ENCODE data around the gene B3GAT2. TPM values are rescaled to one million over a fixed set of nuclear protein-coding genes. Genes with fewer than 3 reads are reported as not detected.

Gene B3GAT2
- total and polyA plus RNA-seq, 2 donors (not counting 1 experiment from before 2014, with no cell fraction given): not detected

DNA sequence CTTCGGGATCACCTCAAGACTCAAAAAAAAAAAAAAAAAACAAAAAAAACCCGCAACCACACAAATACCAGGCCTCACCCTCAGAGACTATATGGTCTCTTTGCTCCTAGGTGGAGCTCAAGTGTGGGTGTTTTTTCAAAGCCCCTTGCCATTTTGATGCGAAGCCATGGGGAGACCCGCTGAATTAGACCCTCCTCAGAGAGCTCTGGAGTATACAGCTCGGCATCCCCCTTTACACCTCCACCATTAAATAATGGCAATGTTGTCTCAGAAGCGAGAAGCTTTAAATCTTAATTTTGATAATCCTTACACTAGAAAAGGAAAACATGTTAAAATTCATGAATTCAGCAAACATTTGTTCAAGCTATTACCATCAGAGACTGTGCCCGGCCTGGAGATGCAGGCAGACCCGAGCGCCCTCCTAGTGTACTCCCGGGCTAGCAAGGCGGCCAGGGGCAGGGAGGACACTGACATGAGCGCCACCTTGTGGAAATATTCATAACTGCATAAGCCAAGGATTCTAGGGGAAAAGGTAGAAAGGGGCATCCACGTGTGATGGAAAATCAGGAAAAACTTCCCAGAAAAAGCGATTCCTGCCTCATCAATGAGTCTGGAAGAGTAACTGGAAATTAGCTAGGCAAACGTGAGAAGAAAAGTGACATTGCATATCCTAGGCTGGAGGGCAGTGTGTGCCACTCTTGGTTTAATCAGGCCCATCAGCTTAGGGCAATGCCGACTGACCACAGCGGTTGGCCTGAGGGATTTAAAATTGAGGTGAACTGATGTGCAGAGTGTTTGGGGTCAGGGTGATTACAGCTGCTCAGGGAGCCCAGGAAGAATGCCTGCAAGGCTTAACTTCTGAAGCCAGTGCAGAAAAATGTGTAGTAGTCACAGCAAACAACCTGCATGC lies 72.5 kb downstream of the B3GAT2 start:
- DNase-seq (ENCODE audit: low read depth in 2 of 2): peak; percentile 20 to 51

DNA sequence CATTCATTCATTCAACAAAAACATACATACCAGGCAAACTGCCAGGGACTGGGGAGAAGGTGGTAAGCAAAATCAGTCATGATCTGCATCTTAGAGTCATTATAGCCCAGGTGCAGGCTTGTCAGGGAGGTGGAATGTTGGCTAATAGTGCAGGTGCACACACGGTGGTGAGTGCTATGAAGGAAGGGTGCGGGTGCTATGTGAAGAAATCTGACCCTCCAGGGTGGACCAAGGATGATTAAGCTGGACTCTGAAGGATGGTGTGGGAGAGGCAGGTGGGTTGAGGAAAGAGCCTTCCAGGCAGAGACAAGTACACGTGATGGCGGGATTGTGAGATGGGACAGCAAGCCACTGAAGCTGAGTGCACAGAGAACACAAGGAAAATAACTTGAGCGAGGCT lies 77.4 kb downstream of the B3GAT2 start:
- Histone ChIP-seq H3K9ac (ENCODE audit: insufficient read depth, low read length) (no peak overlapping the region), H3K9me3 (ENCODE audit: control insufficient read depth, insufficient read depth, low read depth, low read length) (no peaks in the 10 kb centered on the region), H2AFZ (ENCODE audit: low read length) (no peak overlapping the region), H3K4me3 (replicated peaks in 1 of 4; ENCODE audit: control extremely low read depth in 1 of 4, insufficient read depth in 1 of 4, low read depth in 3 of 4, low read length in 4 of 4) (no peak overlapping the region), H3K79me2 (ENCODE audit: control insufficient read depth, insufficient read depth, low read length) (no peaks in the 10 kb centered on the region), H4K20me1 (ENCODE audit: control insufficient read depth, extremely low read depth, insufficient read depth, low read length) (no peaks in the 10 kb centered on the region), H3K27ac (ENCODE audit: insufficient read depth, low read length) (no peak overlapping the region), H3K4me2 (ENCODE audit: extremely low read depth, insufficient read depth, low read length) (no peak overlapping the region), H3K4me1 (ENCODE audit: control insufficient read depth, extremely low read depth, insufficient read depth, low read length) (no peaks in the 10 kb centered on the region), H3K27me3 (ENCODE audit: control insufficient read depth, insufficient read depth, low read length) (no peaks in the 10 kb centered on the region), H3K36me3 (ENCODE audit: control insufficient read depth, insufficient read depth, low read length) (no peaks in the 10 kb centered on the region)
- TF ChIP-seq, protein P1, sequence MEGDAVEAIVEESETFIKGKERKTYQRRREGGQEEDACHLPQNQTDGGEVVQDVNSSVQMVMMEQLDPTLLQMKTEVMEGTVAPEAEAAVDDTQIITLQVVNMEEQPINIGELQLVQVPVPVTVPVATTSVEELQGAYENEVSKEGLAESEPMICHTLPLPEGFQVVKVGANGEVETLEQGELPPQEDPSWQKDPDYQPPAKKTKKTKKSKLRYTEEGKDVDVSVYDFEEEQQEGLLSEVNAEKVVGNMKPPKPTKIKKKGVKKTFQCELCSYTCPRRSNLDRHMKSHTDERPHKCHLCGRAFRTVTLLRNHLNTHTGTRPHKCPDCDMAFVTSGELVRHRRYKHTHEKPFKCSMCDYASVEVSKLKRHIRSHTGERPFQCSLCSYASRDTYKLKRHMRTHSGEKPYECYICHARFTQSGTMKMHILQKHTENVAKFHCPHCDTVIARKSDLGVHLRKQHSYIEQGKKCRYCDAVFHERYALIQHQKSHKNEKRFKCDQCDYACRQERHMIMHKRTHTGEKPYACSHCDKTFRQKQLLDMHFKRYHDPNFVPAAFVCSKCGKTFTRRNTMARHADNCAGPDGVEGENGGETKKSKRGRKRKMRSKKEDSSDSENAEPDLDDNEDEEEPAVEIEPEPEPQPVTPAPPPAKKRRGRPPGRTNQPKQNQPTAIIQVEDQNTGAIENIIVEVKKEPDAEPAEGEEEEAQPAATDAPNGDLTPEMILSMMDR (conservative IDR thresholded peaks at IDR 0.05 in 1 of 2, IDR thresholded peaks at IDR 0.05 in 1 of 2; ENCODE audit: low read depth in 1 of 2, low read length in 2 of 2): no peak
- no peak for TF ChIP-seq EZH2 (IDR thresholded peaks at IDR 0.05; ENCODE audit: low read length, missing control alignments)
- no peak for DNase-seq (ENCODE audit: low read depth in 2 of 2)

More for the DNA sequence above, 72.5 kb downstream of the B3GAT2 start:
- Histone ChIP-seq H3K4me3 (replicated peaks in 1 of 4; ENCODE audit: control extremely low read depth in 1 of 4, insufficient read depth in 1 of 4, low read depth in 3 of 4, low read length in 4 of 4) (no peak overlapping the region), H3K4me1 (ENCODE audit: control insufficient read depth, extremely low read depth, insufficient read depth, low read length) (no peaks in the 10 kb centered on the region), H3K36me3 (ENCODE audit: control insufficient read depth, insufficient read depth, low read length) (no peaks in the 10 kb centered on the region), H3K79me2 (ENCODE audit: control insufficient read depth, insufficient read depth, low read length) (no peaks in the 10 kb centered on the region), H2AFZ (ENCODE audit: low read length) (no peak overlapping the region), H3K27ac (ENCODE audit: insufficient read depth, low read length) (no peak overlapping the region), H4K20me1 (ENCODE audit: control insufficient read depth, extremely low read depth, insufficient read depth, low read length) (no peaks in the 10 kb centered on the region), H3K9me3 (ENCODE audit: control insufficient read depth, insufficient read depth, low read depth, low read length) (no peaks in the 10 kb centered on the region), H3K27me3 (ENCODE audit: control insufficient read depth, insufficient read depth, low read length) (no peaks in the 10 kb centered on the region), H3K4me2 (ENCODE audit: extremely low read depth, insufficient read depth, low read length) (no peak overlapping the region), H3K9ac (ENCODE audit: insufficient read depth, low read length) (no peak overlapping the region)
- no peak for TF ChIP-seq EZH2 (IDR thresholded peaks at IDR 0.05; ENCODE audit: low read length, missing control alignments)
- TF ChIP-seq, protein P1 (conservative IDR thresholded peaks at IDR 0.05 in 1 of 2, IDR thresholded peaks at IDR 0.05 in 1 of 2; ENCODE audit: low read depth in 1 of 2, low read length in 2 of 2): peak; percentile 80 to 82

DNA sequence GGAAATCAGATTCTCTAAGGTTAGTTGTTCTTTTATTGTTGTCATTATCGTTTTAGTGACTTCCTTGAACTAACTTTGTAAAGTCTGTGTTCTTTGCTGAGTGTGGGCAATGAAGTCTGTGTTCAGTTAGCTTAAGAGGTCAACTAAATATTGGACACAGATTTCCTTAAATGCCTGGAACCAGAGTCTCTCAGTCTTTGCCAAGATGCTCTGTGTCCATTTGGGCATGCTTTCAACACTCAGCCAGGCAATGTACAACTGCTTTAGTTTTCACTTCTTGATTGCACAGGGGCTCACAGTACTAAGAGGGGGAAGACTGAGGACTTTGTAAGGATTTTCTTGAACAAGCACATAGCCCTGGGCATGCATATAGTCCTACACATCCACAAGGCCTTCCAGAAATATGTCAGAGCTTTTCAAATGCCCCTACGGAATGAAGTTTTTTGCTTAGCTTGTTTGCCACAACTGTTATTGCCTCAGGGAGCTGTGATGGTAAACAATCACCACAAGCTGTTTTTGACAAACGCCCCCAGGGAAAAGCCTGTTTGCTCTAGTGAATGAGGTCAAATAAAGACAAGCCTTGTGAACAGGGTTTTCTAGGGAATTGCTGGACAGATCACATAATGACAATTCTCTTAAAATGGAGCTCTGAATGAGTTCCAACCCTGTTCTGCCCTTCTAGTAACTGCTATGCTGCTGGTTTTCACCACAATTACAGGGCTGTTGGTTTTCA lies 82.5 kb downstream of the B3GAT2 start:
- no peak overlapping the region for H3K4me3 ChIP-seq (replicated peaks in 1 of 4; ENCODE audit: control extremely low read depth in 1 of 4, insufficient read depth in 1 of 4, low read depth in 3 of 4, low read length in 4 of 4)
- H3K4me2 ChIP-seq (ENCODE audit: extremely low read depth, insufficient read depth, low read length): no peak overlapping the region
- no peaks in the 10 kb centered on the region for H3K79me2 ChIP-seq (ENCODE audit: control insufficient read depth, insufficient read depth, low read length)
- no peaks in the 10 kb centered on the region for H4K20me1 ChIP-seq (ENCODE audit: control insufficient read depth, extremely low read depth, insufficient read depth, low read length)
- H2AFZ ChIP-seq (ENCODE audit: low read length): no peak overlapping the region
- no peaks in the 10 kb centered on the region for H3K4me1 ChIP-seq (ENCODE audit: control insufficient read depth, extremely low read depth, insufficient read depth, low read length)
- H3K9ac ChIP-seq (ENCODE audit: insufficient read depth, low read length): no peak overlapping the region
- H3K36me3 ChIP-seq (ENCODE audit: control insufficient read depth, insufficient read depth, low read length): no peaks in the 10 kb centered on the region
- no peak overlapping the region for H3K27ac ChIP-seq (ENCODE audit: insufficient read depth, low read length)
- TF ChIP-seq EZH2 (IDR thresholded peaks at IDR 0.05; ENCODE audit: low read length, missing control alignments): no peak
- TF ChIP-seq, protein P1 (conservative IDR thresholded peaks at IDR 0.05 in 1 of 2, IDR thresholded peaks at IDR 0.05 in 1 of 2; ENCODE audit: low read depth in 1 of 2, low read length in 2 of 2): no peak
- no peak for DNase-seq (ENCODE audit: low read depth in 2 of 2)
- H3K27me3 ChIP-seq (ENCODE audit: control insufficient read depth, insufficient read depth, low read length): no peaks in the 10 kb centered on the region
- H3K9me3 ChIP-seq (ENCODE audit: control insufficient read depth, insufficient read depth, low read depth, low read length): no peaks in the 10 kb centered on the region
